Liver (tissue), 2 donors: ENCODE results near the gene NBPF11.
"Not testable (repeated sequence)": the region's sequence is repeated elsewhere in the genome, so short reads cannot be mapped to it uniquely, and the experiment has no call there.

ENCODE experiments used
- RXRA ChIP-seq, 2 donors: IDR thresholded peaks; 2 replicates each; pipeline ENCODE4 v1.6.1; 2017 to 2018; ENCODE audit warnings: antibody characterized with exemption in 2 of 2, mild to moderate bottlenecking in 1 of 2
- YY1 ChIP-seq: IDR thresholded peaks from 2 replicates; pipeline ENCODE4 v1.6.1; 2016; ENCODE audit warnings: antibody characterized with exemption, mild to moderate bottlenecking
- donor health status: healthy.

GRCh38 chr1:148078632-148079519, 73.2 kb downstream of the NBPF11 start:
- TF ChIP-seq YY1; RXRA (IDR thresholded peaks at IDR 0.05): not testable (repeated sequence)
